ENCODE measurements around the gene PHKG1.
"Not testable (repeated sequence)": the region's sequence is repeated elsewhere in the genome, so short reads cannot be mapped to it uniquely, and the experiment has no call there.

PHKG1 gene

GRCh38 chr7:56081626-56082340, 11.0 kb downstream of the PHKG1 start:
- DNase-seq, result no peak

- not testable (repeated sequence) for DNase-seq
These were observed 11.9 kb downstream of the PHKG1 start for GRCh38 chr7:56080726-56081435.

- DNase-seq, result peak; percentile 31
These were observed 13.1 kb downstream of the PHKG1 start for GRCh38 chr7:56079450-56080185.

- DNase-seq, result no peak
These were observed 14.6 kb downstream of the PHKG1 start for GRCh38 chr7:56078196-56078595.

DNA sequence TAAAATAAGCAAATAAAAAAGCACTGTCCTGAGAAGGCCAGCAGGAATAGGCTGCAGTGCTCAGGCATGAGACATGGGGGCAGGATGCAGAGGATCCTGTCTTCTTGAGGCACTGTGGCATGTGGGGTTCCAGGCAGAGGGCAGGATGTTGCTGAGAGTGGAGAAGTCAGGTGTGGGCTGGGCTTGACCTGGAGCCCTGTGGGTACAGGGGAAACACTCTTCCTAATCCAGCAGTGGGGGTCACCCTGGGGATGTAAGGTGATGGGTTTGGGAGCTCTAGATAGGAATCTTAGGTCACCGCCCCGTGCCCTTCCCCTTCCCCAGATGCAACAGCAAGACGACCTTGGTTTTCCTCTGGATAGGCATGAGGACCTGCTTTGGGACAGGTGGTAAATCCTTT, 15.1 kb downstream of the PHKG1 start:
- DNase-seq, result no peak

- peak; percentile 76 for DNase-seq
These were observed 18.4 kb downstream of the PHKG1 start for GRCh38 chr7:56074371-56074791.

DNA sequence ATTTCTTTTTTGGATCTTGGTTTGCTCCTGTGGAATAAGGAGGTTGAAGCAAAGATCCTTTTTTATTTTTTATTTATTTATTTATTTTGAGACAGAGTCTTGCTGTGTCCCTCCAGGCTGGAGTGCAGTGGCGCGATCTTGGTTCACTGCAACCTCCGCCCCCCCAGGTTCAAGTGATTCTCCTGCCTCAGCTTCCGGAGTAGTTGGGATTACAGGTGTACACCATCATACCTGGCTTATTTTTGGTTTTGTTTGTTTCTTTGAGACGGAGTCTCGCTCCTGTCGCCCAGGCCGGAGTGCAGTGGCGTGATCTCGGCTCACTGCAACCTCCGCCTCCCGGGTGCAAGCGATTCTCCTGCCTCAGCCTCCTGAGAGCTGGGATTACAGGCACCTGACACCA, 26.4 kb downstream of the PHKG1 start:
- DNase-seq, result not testable (repeated sequence)

GRCh38 chr7:56063882-56064625, 28.7 kb downstream of the PHKG1 start, which contains the start of gene SUMF2:
TSS of gene SUMF2 (plus strand) at chr7:56064286. CDS start at chr7:56064312, 26 bp downstream.
- peak; percentile 85 for DNase-seq

DNA sequence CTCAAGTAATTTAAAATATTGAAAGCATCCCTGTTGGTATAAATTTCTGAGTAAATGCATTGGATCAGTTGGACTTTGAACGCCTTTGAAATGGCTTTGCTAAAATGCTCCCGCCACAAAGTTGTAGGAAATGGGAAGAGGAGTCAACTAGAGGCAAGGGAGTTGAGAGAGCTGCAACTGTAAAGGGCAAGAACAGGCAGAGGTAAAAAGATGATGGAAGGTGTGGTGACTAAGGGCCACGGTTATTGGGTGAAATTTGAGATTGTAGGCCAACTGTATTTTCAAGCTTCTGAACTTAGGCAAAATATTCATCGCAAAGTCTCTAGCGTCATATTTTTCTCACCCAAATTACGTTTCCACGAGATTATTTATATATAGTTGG, 29.3 kb downstream of the PHKG1 start:
- DNase-seq, result no peak

GRCh38 chr7:56062382-56062781, 30.4 kb downstream of the PHKG1 start:
- DNase-seq, result peak; percentile 79

- DNase-seq, result no peak
These were observed 38.8 kb downstream of the PHKG1 start for GRCh38 chr7:56053993-56054392.

- DNase-seq, result no peak
These were observed 39.4 kb downstream of the PHKG1 start for GRCh38 chr7:56053379-56053778.

DNA sequence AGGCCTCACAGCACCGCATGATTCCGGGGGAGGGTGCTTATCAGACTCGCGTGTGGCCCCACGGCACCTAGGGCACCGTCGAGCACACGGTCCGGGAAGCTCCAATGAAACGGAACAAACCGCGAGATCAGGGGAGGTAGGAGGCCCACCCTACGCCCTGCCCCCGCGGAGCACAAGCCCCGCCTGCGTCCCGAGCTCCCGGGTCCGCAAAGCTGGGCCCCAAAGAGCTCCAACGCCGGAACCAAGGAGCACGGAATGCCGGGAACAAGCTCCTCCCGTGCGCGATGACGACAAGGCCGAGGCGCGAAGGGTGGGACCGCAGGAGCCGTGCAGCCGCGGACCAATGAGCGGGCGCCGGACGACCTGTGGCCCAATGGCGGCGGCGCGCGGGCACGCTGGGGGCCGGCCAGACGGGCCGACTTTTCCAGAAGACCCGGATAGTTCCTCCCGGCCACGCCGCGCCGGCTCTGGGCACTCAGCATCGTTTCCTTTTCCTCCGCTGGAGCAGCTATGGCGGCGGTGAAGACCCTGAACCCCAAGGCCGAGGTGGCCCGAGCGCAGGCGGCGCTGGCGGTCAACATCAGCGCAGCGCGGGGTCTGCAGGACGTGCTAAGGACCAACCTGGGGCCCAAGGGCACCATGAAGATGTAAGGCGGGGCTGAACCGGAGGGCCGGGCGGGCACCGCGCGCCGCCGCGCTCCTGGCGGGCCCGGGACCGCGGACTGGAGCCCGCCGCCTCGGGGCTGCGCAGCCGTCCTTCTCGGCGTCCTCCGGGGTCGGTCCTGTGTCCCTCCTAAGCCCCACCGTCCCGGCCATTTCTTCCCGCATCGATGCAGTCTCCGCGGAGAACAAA, 41.2 kb downstream of the PHKG1 start, which contains the start of the genes CCT6A and PSPH:
TSS of gene CCT6A (plus strand) at position 427 of the 853 bp plus-strand sequence. CDS start at position 511, 84 bp downstream.
TSS of gene PSPH (minus strand) at position 106 of the 853 bp plus-strand sequence. CDS start 30,232 bp downstream, outside the sequence.
- peak; percentile 99 for DNase-seq

DNA sequence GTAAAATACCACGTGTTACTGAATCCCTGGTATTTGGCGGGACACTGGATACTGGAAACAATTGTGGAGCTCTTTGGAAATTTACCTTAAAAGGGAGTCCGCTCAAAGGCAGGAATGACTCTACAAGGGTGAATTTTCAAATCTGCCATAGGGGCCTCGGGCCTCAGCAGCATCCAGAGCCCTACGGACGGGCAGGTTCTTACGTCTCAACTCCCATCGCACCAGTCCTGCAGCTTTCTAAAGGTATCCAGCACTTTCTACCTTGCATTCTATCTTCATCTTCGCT, 41.8 kb downstream of the PHKG1 start:
- no peak for DNase-seq

GRCh38 chr7:56048763-56049162, 44.0 kb downstream of the PHKG1 start:
- not testable (repeated sequence) for DNase-seq

GRCh38 chr7:56048245-56048644, 44.5 kb downstream of the PHKG1 start:
- no peak for DNase-seq

- not testable (repeated sequence) for DNase-seq
These were observed 45.2 kb downstream of the PHKG1 start for GRCh38 chr7:56047446-56048116.

DNA sequence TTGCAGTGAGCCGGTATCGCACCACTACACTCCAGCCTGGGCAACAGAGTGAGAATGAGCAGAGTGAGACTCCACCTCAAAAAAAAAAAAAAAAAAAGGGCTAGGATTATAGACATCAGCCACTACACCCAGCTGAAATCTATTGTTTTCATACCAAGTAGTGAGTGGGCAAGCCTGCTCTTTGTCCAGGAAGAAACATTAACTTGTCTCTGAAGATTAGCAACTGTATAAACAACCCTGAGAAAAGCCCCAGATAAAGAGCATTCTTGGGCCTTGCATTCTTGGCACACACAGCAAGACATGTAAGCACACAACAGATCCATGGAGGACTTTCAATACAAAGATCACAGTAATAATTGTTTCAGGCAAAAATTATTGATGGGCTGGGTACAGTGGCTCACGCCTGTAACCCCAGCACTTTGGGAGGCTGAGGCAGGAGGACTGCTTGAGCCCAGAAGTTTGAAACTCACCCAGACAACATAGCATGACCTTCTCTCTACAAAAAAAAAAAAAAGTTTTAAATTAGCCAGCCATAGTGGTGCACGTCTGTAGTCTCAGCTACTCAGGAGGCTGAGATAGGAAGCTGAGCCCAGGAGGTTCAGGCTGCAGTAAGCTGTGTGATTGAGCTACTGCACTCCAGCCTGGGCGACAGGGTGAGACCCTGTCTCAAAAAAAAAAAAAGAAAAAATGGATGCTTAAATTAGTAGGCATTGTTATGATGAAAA, 45.9 kb downstream of the PHKG1 start:
- peak; percentile 59 for DNase-seq

- DNase-seq, result not testable (repeated sequence)
These were observed 47.0 kb downstream of the PHKG1 start for GRCh38 chr7:56045758-56046157.

GRCh38 chr7:56040730-56041129, 52.0 kb downstream of the PHKG1 start:
- no peak for DNase-seq
